Mammary epithelial cell (primary cell): ENCODE data around the gene MAGI1.
"Not testable (repeated sequence)": the region's sequence is repeated elsewhere in the genome, so short reads cannot be mapped to it uniquely, and the experiment has no call there.

Experiments
- EZH2 ChIP-seq: IDR thresholded peaks from 2 replicates; pipeline ENCODE4 v1.6.1; 2012; ENCODE audit warnings: low read length, inconsistent platforms, borderline replicate concordance
- TF ChIP-seq, protein P1 (sequence below), 2 donors: IDR thresholded peaks in 1 of 2; conservative IDR thresholded peaks in 1 of 2; 2 replicates each; pipeline ENCODE4 v1.5.1; 2011 to 2012; ENCODE audit warnings: inconsistent platforms in 2 of 2, low read length in 2 of 2, mild to moderate bottlenecking in 2 of 2, control low read depth in 1 of 2, low read depth in 1 of 2; ENCODE audit not compliant: insufficient read depth in 1 of 2; ENCODE audit errors: extremely low read depth in 1 of 2

DNA sequence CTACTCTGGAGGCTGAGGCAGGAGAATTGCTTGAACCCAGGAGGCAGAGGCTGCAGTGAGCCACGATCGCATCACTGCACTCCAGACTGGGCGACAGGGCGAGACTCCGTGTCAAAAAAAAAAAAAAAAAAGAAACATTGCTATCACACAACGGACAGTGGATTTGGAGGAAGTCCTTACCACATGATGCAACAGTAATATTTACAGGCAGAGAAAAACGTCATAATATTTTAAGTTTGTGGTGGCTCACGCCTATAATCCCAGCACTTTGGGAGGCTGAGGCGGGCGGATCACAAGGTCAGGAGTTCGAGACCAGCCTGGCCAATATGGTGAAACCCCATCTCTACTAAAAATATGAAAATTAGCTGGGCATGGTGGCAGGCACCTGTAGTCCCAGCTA lies 473.0 kb downstream of the MAGI1 start:
- TF ChIP-seq EZH2 = not testable (repeated sequence)
- TF ChIP-seq, protein P1, sequence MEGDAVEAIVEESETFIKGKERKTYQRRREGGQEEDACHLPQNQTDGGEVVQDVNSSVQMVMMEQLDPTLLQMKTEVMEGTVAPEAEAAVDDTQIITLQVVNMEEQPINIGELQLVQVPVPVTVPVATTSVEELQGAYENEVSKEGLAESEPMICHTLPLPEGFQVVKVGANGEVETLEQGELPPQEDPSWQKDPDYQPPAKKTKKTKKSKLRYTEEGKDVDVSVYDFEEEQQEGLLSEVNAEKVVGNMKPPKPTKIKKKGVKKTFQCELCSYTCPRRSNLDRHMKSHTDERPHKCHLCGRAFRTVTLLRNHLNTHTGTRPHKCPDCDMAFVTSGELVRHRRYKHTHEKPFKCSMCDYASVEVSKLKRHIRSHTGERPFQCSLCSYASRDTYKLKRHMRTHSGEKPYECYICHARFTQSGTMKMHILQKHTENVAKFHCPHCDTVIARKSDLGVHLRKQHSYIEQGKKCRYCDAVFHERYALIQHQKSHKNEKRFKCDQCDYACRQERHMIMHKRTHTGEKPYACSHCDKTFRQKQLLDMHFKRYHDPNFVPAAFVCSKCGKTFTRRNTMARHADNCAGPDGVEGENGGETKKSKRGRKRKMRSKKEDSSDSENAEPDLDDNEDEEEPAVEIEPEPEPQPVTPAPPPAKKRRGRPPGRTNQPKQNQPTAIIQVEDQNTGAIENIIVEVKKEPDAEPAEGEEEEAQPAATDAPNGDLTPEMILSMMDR (conservative IDR thresholded peaks at IDR 0.05 in 1 of 2, IDR thresholded peaks at IDR 0.05 in 1 of 2; ENCODE audit: extremely low read depth in 1 of 2, insufficient read depth in 1 of 2, low read depth in 1 of 2, low read length in 2 of 2) = not testable (repeated sequence)
